Right cardiac atrium (tissue), 5 donors: Measurements from ENCODE around the gene APC. TPM values are rescaled to one million over a fixed set of nuclear protein-coding genes. Genes with fewer than 3 reads are reported as not detected.

Source experiments
- ATAC-seq, 2 donors: fragments of 200-7000 bp; cut with Tn5 transposase; one replicate each; pipeline versions ENCODE4 v1.8.0 to v1.9.1; 2020; ENCODE audit warnings: moderate library complexity in 2 of 2, mild to moderate bottlenecking in 1 of 2
- DNase-seq, 3 donors: peaks; one replicate each; pipeline ENCODE4 v3.0.0-alpha.2; 2020
- H3K27ac ChIP-seq: one replicate; pipeline ENCODE4 v1.5.1; 2013; ENCODE audit warnings: mild to moderate bottlenecking, low read length, control low read depth, moderate library complexity
- H3K27me3 ChIP-seq: one replicate; pipeline ENCODE4 v1.6.1; 2013; ENCODE audit not compliant: control insufficient read depth, insufficient read depth
- H3K4me1 ChIP-seq: one replicate; pipeline ENCODE4 v1.6.1; 2013; ENCODE audit warnings: low read length; ENCODE audit not compliant: control insufficient read depth, insufficient read depth
- H3K4me3 ChIP-seq: one replicate; pipeline ENCODE4 v1.5.1; 2013; ENCODE audit warnings: low read length, control low read depth
- H3K9me3 ChIP-seq: one replicate; pipeline ENCODE4 v1.6.1; 2013; ENCODE audit warnings: low read length; ENCODE audit not compliant: control insufficient read depth
- WGBS: extraction: QIAGEN DNeasy Blood & Tissue Kit; methylation state at CpG from one replicate; pipeline ENCODE4 v1.1.7; 2013; 5-methylcytosine and 5-hydroxymethylcytosine counted together
- intact Hi-C, 4 donors: fragments of 100-400 bp; cut with DNase I; formaldehyde crosslinking; loops; one replicate each; pipeline versions ENCODE4 v1.11.0 to v1.14.0; 2022 to 2023
- long read RNA-seq, 4 donors: library from polyadenylated mRNA; unstranded; transcript quantifications; one replicate each; pipeline ENCODE4 v2.0.0, GENCODE V29; 2020 to 2021
- polyA plus RNA-seq: library from polyadenylated mRNA; stranded (reverse); fragments of 200-250 nt; gene quantifications from one replicate; pipeline ENCODE4 v1.2.3, GENCODE V29; 2013
- total RNA-seq, 4 donors: library from RNA; stranded (reverse); fragmentation: NEBNext Ultra II Directional; extraction: Animal tissue kit (Norgen Biotek cat#: 25700); gene quantifications; one replicate each; pipeline ENCODE4 v1.2.1, GENCODE V29; 2021
- donor health status: healthy with polysubstance abuse.
- donor health status: DM: no; HTN: yes; CAD: no.
- donor health status: DM: no; HTN: no; CAD: no.
- donor health status: DM: no; HTN: yes; CAD: no; lungs with severe emphysema.
- donor health status: DM: yes; HTN: yes; CAD: no.

The APC gene
- total RNA-seq (10 to 100 TPM; 41.2 to 46.3 (median 41.8) TPM), polyA plus RNA-seq (5.4 TPM)
- long read RNA-seq, donor 1, partial matches to known transcripts = 1 of 7 reads
- long read RNA-seq, donor 1, other reads (novel, unspliced or antisense) = 6 of 7 reads
- long read RNA-seq, donor 2, partial matches to known transcripts = 0 of 1 reads
- long read RNA-seq, donor 2, other reads (novel, unspliced or antisense) = 1 of 1 reads
- long read RNA-seq, donor 3, full-length matches to known transcripts = 9 of 61 reads
- long read RNA-seq, donor 3, partial matches to known transcripts = 4 of 61 reads
- long read RNA-seq, donor 3, other reads (novel, unspliced or antisense) = 48 of 61 reads
- long read RNA-seq, donor 4, partial matches to known transcripts = 0 of 1 reads
- long read RNA-seq, donor 4, other reads (novel, unspliced or antisense) = 1 of 1 reads

- Histone ChIP-seq H3K27ac (peak within 1 kb of the TSS; percentile 67), H3K9me3 (no peaks in the 10 kb centered on the region), H3K4me1 (peaks cover 5% of the 10 kb centered on the region), H3K4me3 (peak within 1 kb of the TSS; percentile 68), H3K27me3 (no peaks in the 10 kb centered on the region)
- ATAC-seq (peak; percentile 100), DNase-seq (peak; percentile 97 to 99 (median 97))
- WGBS = under 1% methylated on average over 36 of the region's 36 CpGs
- intact Hi-C loops = no loop called here
Measured at GRCh38 chr5:112737463-112738190, at the start of gene APC. APC (plus strand) TSS chr5:112737885; CDS start chr5:112754891, 17,006 bp downstream.

GRCh38 chr5:112689155-112689909 lies 48.4 kb upstream of the APC start:
- 75% methylated on average over 3 of the region's 3 CpGs for WGBS
- no peak overlapping the region for H3K27ac ChIP-seq
- H3K4me3 ChIP-seq = no peak overlapping the region
- DNase-seq = no peak
- H3K4me1 ChIP-seq = peaks cover 4% of the 10 kb centered on the region
- ATAC-seq = no peak
- H3K27me3 ChIP-seq = no peaks in the 10 kb centered on the region
- intact Hi-C loops = no loop called here
- no peaks in the 10 kb centered on the region for H3K9me3 ChIP-seq

DNA sequence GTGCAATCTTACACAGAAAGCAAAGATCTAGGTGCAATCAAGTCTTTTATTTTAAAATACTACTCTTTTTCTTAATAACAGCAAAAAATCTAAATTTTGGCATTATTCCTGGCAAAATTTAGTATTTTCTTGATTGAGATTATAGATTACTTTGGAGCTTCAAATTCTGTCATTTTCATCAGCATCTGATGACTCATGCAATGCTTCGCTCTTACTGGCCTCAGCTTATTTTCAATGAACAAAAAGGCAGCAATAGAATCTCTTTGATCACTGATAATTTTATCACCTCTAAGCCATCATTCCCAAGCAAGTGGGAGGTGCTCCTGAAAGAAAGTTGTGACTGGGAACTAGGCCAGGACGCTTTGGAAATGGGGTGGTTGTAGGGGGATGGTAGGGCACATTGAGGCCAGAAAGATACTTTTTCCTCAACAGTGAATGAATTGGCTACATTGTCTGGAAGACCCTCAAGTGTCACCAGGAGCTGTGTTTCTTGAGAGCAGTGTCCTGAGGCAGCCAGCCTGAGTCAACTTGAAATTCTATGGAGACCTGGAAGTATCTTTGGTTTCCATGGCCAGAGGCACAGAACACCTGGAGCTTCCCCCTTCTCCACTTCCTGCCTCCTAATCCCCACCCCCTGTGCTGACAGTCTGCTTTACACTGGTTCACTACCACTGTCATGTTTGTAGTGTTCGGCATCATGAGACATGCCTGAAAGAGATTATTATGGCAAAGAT lies 46.9 kb upstream of the APC start:
- Histone ChIP-seq H3K27me3 (no peaks in the 10 kb centered on the region), H3K9me3 (no peaks in the 10 kb centered on the region), H3K27ac (no peak overlapping the region), H3K4me3 (no peak overlapping the region), H3K4me1 (no peaks in the 10 kb centered on the region)
- intact Hi-C loops = no loop called here
- ATAC-seq = no peak
- DNase-seq = no peak
- 82% methylated on average over 3 of the region's 3 CpGs for WGBS

DNA sequence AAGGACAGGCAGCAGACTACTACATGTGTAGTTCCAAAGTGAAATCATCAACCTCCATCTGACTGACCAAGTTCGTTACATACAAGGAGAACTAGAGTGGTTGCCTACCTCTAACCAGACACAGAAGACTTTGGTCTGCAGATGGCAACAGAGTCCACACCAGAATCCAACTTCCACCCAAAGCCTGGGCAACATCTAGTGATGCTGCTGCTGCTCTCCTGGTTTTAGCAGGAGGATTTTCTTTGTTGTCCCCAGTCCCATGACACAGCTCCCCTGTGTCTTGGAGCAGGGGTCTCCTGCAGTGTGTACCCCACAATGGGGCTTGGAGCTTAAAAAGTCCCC lies 46.4 kb upstream of the APC start:
- Histone ChIP-seq H3K4me1 (no peaks in the 10 kb centered on the region), H3K9me3 (no peaks in the 10 kb centered on the region), H3K4me3 (no peak overlapping the region), H3K27ac (no peak overlapping the region), H3K27me3 (no peaks in the 10 kb centered on the region)
- intact Hi-C loops = no loop called here
- no peak for ATAC-seq
- 67% methylated on average over 1 of the region's 1 CpG for WGBS
- no peak for DNase-seq

- Histone ChIP-seq H3K27ac (no peak overlapping the region), H3K4me1 (peaks cover under 1% of the 10 kb centered on the region), H3K27me3 (no peaks in the 10 kb centered on the region), H3K9me3 (no peaks in the 10 kb centered on the region), H3K4me3 (no peak overlapping the region)
- WGBS = 65% methylated on average over 3 of the region's 3 CpGs
- intact Hi-C loops = no loop called here
- DNase-seq = no peak
- ATAC-seq = peak in 1 of 2 donors; percentile 25
Measured at GRCh38 chr5:112691758-112692157, 45.9 kb upstream of the APC start.

- DNase-seq = no peak
- Histone ChIP-seq H3K27ac (no peak overlapping the region), H3K27me3 (no peaks in the 10 kb centered on the region), H3K4me1 (peaks cover 1% of the 10 kb centered on the region), H3K4me3 (no peak overlapping the region), H3K9me3 (no peaks in the 10 kb centered on the region)
- WGBS = 94% methylated on average over 1 of the region's 1 CpG
- intact Hi-C loops = no loop called here
- ATAC-seq = no peak
Measured at GRCh38 chr5:112692472-112692871, 45.2 kb upstream of the APC start.

GRCh38 chr5:112693301-112693700 lies 44.4 kb upstream of the APC start:
- Histone ChIP-seq H3K4me1 (peaks cover 1% of the 10 kb centered on the region), H3K9me3 (no peaks in the 10 kb centered on the region), H3K4me3 (no peak overlapping the region), H3K27ac (no peak overlapping the region), H3K27me3 (no peaks in the 10 kb centered on the region)
- ATAC-seq = no peak
- intact Hi-C loops = no loop called here
- WGBS = 85% methylated on average over 3 of the region's 3 CpGs
- DNase-seq = no peak

DNA sequence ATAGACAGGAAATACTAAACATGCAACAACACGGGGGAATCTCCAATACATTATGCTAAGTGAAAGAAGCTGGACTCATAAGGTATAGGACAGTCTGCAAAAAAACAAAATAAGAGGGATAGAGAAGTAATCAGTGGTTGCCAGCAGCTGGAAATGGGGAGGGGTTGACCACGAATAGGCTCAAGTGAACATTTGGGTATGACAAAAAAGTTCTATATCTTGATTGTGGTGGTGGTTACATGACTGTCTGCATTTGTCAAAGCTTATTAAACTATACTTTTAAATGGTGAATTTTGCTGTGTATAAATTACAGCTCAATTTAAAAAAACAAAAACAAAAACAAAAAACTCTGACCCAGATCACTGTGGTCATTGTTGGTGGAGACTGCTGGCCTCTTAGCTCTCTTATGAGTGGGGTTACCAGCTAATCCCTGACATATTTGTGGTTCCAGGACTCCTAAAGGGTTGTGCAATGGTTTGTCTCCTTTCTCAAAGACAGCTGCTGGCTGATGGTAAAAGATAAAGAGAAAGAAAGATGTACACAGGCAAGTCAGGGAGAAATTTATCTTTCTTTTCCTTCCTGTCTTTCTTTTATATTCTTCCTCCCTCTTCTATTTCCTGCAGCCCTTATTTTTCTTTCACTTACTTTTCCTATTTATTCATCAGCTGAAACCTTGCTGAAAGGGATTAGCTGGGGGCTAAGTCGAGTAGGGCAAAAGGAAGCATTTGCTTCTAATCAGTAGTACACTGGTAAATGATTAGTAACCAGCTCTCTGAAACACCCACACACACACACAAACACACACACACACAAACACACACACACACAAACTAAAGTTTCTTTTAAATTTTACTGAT lies 42.6 kb upstream of the APC start:
- 67% methylated on average over 3 of the region's 3 CpGs for WGBS
- no peaks in the 10 kb centered on the region for H3K27me3 ChIP-seq
- ATAC-seq (no peak), DNase-seq (no peak)
- peaks cover 1% of the 10 kb centered on the region for H3K4me1 ChIP-seq
- H3K9me3 ChIP-seq = no peaks in the 10 kb centered on the region
- intact Hi-C loops = no loop called here
- no peak overlapping the region for H3K27ac ChIP-seq
- no peak overlapping the region for H3K4me3 ChIP-seq

- WGBS = 75% methylated on average over 5 of the region's 5 CpGs
- intact Hi-C loops = no loop called here
- no peak for ATAC-seq
Measured at GRCh38 chr5:112696786-112697185, 40.9 kb upstream of the APC start.

GRCh38 chr5:112697322-112697721 lies 40.4 kb upstream of the APC start:
- Histone ChIP-seq H3K27me3 (no peaks in the 10 kb centered on the region), H3K27ac (no peak overlapping the region), H3K4me1 (peaks cover 1% of the 10 kb centered on the region), H3K4me3 (no peak overlapping the region), H3K9me3 (no peaks in the 10 kb centered on the region)
- intact Hi-C loops = no loop called here
- DNase-seq (no peak), ATAC-seq (no peak)
- WGBS = 32% methylated on average over 2 of the region's 2 CpGs

More at GRCh38 chr5:112696786-112697185, 40.9 kb upstream of the APC start:
- Histone ChIP-seq H3K9me3 (no peaks in the 10 kb centered on the region), H3K4me3 (no peak overlapping the region), H3K4me1 (peaks cover 1% of the 10 kb centered on the region), H3K27ac (no peak overlapping the region), H3K27me3 (no peaks in the 10 kb centered on the region)
- DNase-seq = no peak
